GM12891 (cell line): ENCODE data around the gene SKIL.

Experiments
- DNase-seq: peaks from one replicate; pipeline ENCODE4 v3.0.0; 2011; ENCODE audit warnings: low spot score; ENCODE audit not compliant: insufficient read length
- FAIRE-seq: peaks from 2 replicates; lab custom pipeline; 2011; peaks lifted over from hg19 to GRCh38; lab: Jason Lieb, UNC
- PAX5 ChIP-seq: IDR thresholded peaks from 2 replicates; pipeline ENCODE4 v1.6.1; 2011; ENCODE audit warnings: low read length, moderate library complexity, mild to moderate bottlenecking; ENCODE audit not compliant: insufficient read depth, severe bottlenecking
- POLR2A ChIP-seq: IDR thresholded peaks from 2 replicates; pipeline ENCODE4 v1.6.1; 2011; ENCODE audit warnings: low read depth, low read length, control low read depth
- POLR2AphosphoS5 ChIP-seq: IDR thresholded peaks from 2 replicates; pipeline ENCODE4 v1.6.1; 2011; ENCODE audit warnings: low read depth, low read length, control low read depth
- POU2F2 ChIP-seq: IDR thresholded peaks from 2 replicates; pipeline ENCODE4 v1.6.1; 2011; ENCODE audit warnings: low read depth, mild to moderate bottlenecking, control low read depth, low read length, moderate library complexity
- SPI1 ChIP-seq: IDR thresholded peaks from 2 replicates; pipeline ENCODE4 v1.6.1; 2011; ENCODE audit warnings: low read depth, low read length, control low read depth
- TAF1 ChIP-seq: IDR thresholded peaks from 2 replicates; pipeline ENCODE4 v1.6.1; 2011; ENCODE audit warnings: low read depth, low read length, control low read depth

SKIL gene

GRCh38 chr3:170420307-170420821, 62.8 kb downstream of the SKIL start:
- no peak for FAIRE-seq
- no peak for DNase-seq
- TF ChIP-seq POLR2A (no peak), PAX5 (no peak), POU2F2 (no peak), TAF1 (no peak), SPI1 (no peak), POLR2AphosphoS5 (no peak)

GRCh38 chr3:170421111-170421641, 63.7 kb downstream of the SKIL start:
- TF ChIP-seq POLR2A: no peak
- DNase-seq: no peak
- FAIRE-seq: no peak

GRCh38 chr3:170421758-170422157, 64.2 kb downstream of the SKIL start:
- TF ChIP-seq POLR2AphosphoS5 (no peak), PAX5 (no peak), SPI1 (no peak), TAF1 (no peak), POLR2A (no peak), POU2F2 (no peak)
- DNase-seq (no peak), FAIRE-seq (no peak)

GRCh38 chr3:170423001-170423615, 65.6 kb downstream of the SKIL start:
- TF ChIP-seq POLR2AphosphoS5 (no peak), SPI1 (no peak), POU2F2 (no peak), PAX5 (no peak), TAF1 (no peak), POLR2A (no peak)
- DNase-seq: no peak
- FAIRE-seq: no peak

GRCh38 chr3:170424879-170425278, 67.4 kb downstream of the SKIL start:
- no peak for DNase-seq
- no peak for TF ChIP-seq POU2F2
- no peak for TF ChIP-seq TAF1
- TF ChIP-seq PAX5: no peak
- no peak for TF ChIP-seq POLR2A
- TF ChIP-seq SPI1: no peak
- no peak for TF ChIP-seq POLR2AphosphoS5
- FAIRE-seq: no peak

- DNase-seq: no peak
- TF ChIP-seq TAF1: no peak
- TF ChIP-seq PAX5: no peak
- no peak for TF ChIP-seq SPI1
- no peak for TF ChIP-seq POLR2AphosphoS5
- TF ChIP-seq POLR2A: no peak
- no peak for TF ChIP-seq POU2F2
- no peak for FAIRE-seq
Measured at GRCh38 chr3:170425491-170426239, 68.2 kb downstream of the SKIL start.

GRCh38 chr3:170426240-170426797, 68.8 kb downstream of the SKIL start:
- no peak for TF ChIP-seq POU2F2
- FAIRE-seq: no peak
- DNase-seq: no peak

- TF ChIP-seq TAF1: no peak
- no peak for TF ChIP-seq POU2F2
- no peak for TF ChIP-seq POLR2A
- TF ChIP-seq PAX5: no peak
- TF ChIP-seq SPI1: no peak
- TF ChIP-seq POLR2AphosphoS5: no peak
- FAIRE-seq (no peak), DNase-seq (no peak)
Measured at GRCh38 chr3:170428095-170428494, 70.6 kb downstream of the SKIL start.

- TF ChIP-seq POU2F2 (no peak), POLR2A (no peak), TAF1 (no peak), PAX5 (no peak)
- no peak for DNase-seq
- no peak for FAIRE-seq
Measured at GRCh38 chr3:170429050-170429449, 71.5 kb downstream of the SKIL start.

GRCh38 chr3:170431054-170431453, 73.5 kb downstream of the SKIL start:
- FAIRE-seq (no peak), DNase-seq (no peak)
- no peak for TF ChIP-seq POLR2A
- no peak for TF ChIP-seq SPI1
